Body of pancreas (tissue), 4 donors: Measurements from ENCODE around the gene MAP3K5. TPM values are rescaled to one million over a fixed set of nuclear protein-coding genes. Genes with fewer than 3 reads are reported as not detected.
A peak's percentile ranks its signal among the peaks of the same experiment; 100 is the strongest.

Source experiments
- ATAC-seq: fragments of 150-250 bp; one replicate; pipeline ENCODE4 v1.9.1; 2016
- DNase-seq, 4 donors: peaks; one replicate each; pipeline ENCODE4 v3.0.0-alpha.2; 2019
- H3K27ac ChIP-seq, 4 donors: fragments of 200-600 bp; sonication (generic); 1 replicate in 3 of 4; 2 replicates in 1 of 4; pipeline versions ENCODE4 v1.5.1 to v1.6.1; 2016 to 2019; ENCODE audit warnings: mild to moderate bottlenecking in 1 of 4, mixed read lengths in 1 of 4, moderate library complexity in 1 of 4
- H3K27me3 ChIP-seq, 2 donors: fragments of 200-600 bp; sonication (generic); one replicate each; pipeline ENCODE4 v1.6.0; 2016; ENCODE audit warnings: mild to moderate bottlenecking in 1 of 2
- H3K36me3 ChIP-seq, 2 donors: fragments of 200-600 bp; sonication (generic); replicated peaks in 1 of 2; 2 replicates each; pipeline ENCODE4 v1.5.1; 2016; ENCODE audit warnings: low read depth in 2 of 2; ENCODE audit not compliant: insufficient read depth in 1 of 2
- H3K4me1 ChIP-seq: fragments of 200-600 bp; sonication (generic); one replicate; pipeline ENCODE4 v1.6.0; 2016
- H3K4me3 ChIP-seq, 2 donors: fragments of 200-600 bp; sonication (generic); 1 replicate in 1 of 2; 2 replicates in 1 of 2; pipeline ENCODE4 v1.5.1; 2016 to 2019
- H3K9me3 ChIP-seq, 3 donors: fragments of 200-600 bp; sonication (generic); 1 replicate in 2 of 3; 2 replicates in 1 of 3; pipeline ENCODE4 v1.5.1; 2016
- POLR2A ChIP-seq, 3 donors: fragments of 450-650 bp; IDR thresholded peaks; one replicate each; pipeline ENCODE4 v1.6.1; 2016; ENCODE audit warnings: antibody characterized with exemption in 3 of 3, mild to moderate bottlenecking in 2 of 3
- WGBS, 2 donors: methylation state at CpG; one replicate each; pipeline ENCODE4 v1.1.5; 2017; 5-methylcytosine and 5-hydroxymethylcytosine counted together
- intact Hi-C: fragments of 100-400 bp; cut with DNase I; formaldehyde crosslinking; loops from one replicate; pipeline ENCODE4 v1.15.1; 2023
- total RNA-seq, 2 donors: library from RNA; depleted of rRNA; stranded (reverse); fragments of >200 nt; gene quantifications; one replicate each; pipeline ENCODE4 v1.1.0, GENCODE V29; 2016
- TF ChIP-seq, protein P1 (sequence below), 7 experiments: fragments of 450-650 bp in 4 of 7; fragments of 200-600 bp in 3 of 7; sonication (generic) in 3 of 7; IDR thresholded peaks; one replicate each; pipeline ENCODE4 v1.5.1; 2016 to 2019; ENCODE audit warnings: antibody characterized with exemption in 7 of 7

MAP3K5 gene
- total RNA-seq, 2 donors from 2014 or later = 33.7 to 36.9 TPM

DNA sequence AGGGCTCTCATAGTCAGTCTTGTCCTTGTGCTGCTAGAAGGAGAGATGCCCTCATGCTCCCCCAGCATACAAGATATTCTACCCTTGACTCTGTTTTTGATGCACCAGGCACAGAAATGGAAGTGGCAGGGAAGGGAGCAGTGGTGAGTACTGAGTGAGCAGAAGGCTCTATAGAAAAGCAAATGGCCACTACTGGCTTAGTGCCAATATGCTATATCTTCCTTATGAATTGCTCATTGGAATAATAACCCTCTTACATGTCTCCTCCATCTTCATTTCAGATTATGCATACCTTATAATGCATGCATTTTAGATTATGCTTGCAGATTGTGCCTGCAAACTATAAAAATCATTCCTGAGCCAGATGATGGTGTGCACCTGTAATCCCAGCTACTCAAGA lies 82.8 kb downstream of the MAP3K5 start:
- DNase-seq (no peak), ATAC-seq (no peak)
- no peaks in the 10 kb centered on the region for H3K27me3 ChIP-seq
- H3K27ac ChIP-seq = no peak overlapping the region
- intact Hi-C loops = loop anchor here (10.0 kb wide), 1 partner anchor 65 kb away; no protein-coding TSS in a partner anchor
- TF ChIP-seq POLR2A (IDR thresholded peaks at IDR 0.05) = no peak
- TF ChIP-seq, protein P1, sequence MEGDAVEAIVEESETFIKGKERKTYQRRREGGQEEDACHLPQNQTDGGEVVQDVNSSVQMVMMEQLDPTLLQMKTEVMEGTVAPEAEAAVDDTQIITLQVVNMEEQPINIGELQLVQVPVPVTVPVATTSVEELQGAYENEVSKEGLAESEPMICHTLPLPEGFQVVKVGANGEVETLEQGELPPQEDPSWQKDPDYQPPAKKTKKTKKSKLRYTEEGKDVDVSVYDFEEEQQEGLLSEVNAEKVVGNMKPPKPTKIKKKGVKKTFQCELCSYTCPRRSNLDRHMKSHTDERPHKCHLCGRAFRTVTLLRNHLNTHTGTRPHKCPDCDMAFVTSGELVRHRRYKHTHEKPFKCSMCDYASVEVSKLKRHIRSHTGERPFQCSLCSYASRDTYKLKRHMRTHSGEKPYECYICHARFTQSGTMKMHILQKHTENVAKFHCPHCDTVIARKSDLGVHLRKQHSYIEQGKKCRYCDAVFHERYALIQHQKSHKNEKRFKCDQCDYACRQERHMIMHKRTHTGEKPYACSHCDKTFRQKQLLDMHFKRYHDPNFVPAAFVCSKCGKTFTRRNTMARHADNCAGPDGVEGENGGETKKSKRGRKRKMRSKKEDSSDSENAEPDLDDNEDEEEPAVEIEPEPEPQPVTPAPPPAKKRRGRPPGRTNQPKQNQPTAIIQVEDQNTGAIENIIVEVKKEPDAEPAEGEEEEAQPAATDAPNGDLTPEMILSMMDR (IDR thresholded peaks at IDR 0.05) = no peak
- H3K36me3 ChIP-seq = no peaks in the 10 kb centered on the region
- no peak overlapping the region for H3K4me3 ChIP-seq
- no peaks in the 10 kb centered on the region for H3K9me3 ChIP-seq
- peaks cover 19% of the 10 kb centered on the region for H3K4me1 ChIP-seq

DNA sequence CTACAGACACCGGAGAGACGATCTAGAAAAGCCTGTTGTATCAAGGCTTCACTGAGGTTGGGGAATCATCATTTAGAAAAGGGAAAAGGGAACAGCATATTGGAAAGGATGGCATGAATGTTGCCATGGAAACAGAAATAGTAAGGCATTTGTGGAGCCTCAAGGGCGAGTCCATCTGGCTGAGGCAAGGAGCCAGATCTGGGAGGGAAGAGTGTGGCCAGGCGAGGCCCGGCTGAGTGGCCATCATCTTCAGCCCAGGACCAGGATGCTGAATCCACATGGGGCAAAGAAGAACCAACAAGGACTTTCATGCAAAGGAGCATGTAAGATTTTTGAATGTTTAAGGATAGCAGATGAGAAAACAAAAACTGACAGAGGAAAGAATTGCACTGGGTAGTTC lies 85.8 kb downstream of the MAP3K5 start:
- H3K9me3 ChIP-seq = no peaks in the 10 kb centered on the region
- intact Hi-C loops = loop anchor here (10.0 kb wide), 1 partner anchor 62 kb away; no protein-coding TSS in a partner anchor
- WGBS, 2 donors = 84% methylated on average over 5 of the region's 5 CpGs
- ATAC-seq (no peak), DNase-seq (no peak)
- H3K4me1 ChIP-seq = peaks cover 34% of the 10 kb centered on the region
- no peak overlapping the region for H3K27ac ChIP-seq
- TF ChIP-seq POLR2A (IDR thresholded peaks at IDR 0.05) = no peak
- TF ChIP-seq, protein P1 (IDR thresholded peaks at IDR 0.05) = no peak
- no peaks in the 10 kb centered on the region for H3K36me3 ChIP-seq
- H3K4me3 ChIP-seq = no peak overlapping the region
- no peaks in the 10 kb centered on the region for H3K27me3 ChIP-seq

- no peaks in the 10 kb centered on the region for H3K27me3 ChIP-seq
- no peaks in the 10 kb centered on the region for H3K9me3 ChIP-seq
- peaks cover 34% of the 10 kb centered on the region for H3K4me1 ChIP-seq
- DNase-seq = peak in 1 of 4 donors; percentile 28
- no peak overlapping the region for H3K27ac ChIP-seq
- 58 to 62% methylated on average over 7 of the region's 7 CpGs for WGBS, 2 donors
- no peak overlapping the region for H3K4me3 ChIP-seq
- intact Hi-C loops = loop anchor here (10.0 kb wide), 1 partner anchor 59 kb away; no protein-coding TSS in a partner anchor
- no peak for ATAC-seq
- H3K36me3 ChIP-seq = no peaks in the 10 kb centered on the region
- no peak for TF ChIP-seq POLR2A (IDR thresholded peaks at IDR 0.05)
- TF ChIP-seq, protein P1 (IDR thresholded peaks at IDR 0.05) = no peak
These were observed 88.9 kb downstream of the MAP3K5 start for GRCh38 chr6:136703331-136703865.

GRCh38 chr6:136701045-136701444 lies 91.2 kb downstream of the MAP3K5 start:
- Histone ChIP-seq H3K4me1 (peaks cover 53% of the 10 kb centered on the region), H3K27me3 (no peaks in the 10 kb centered on the region), H3K36me3 (no peaks in the 10 kb centered on the region), H3K9me3 (no peaks in the 10 kb centered on the region), H3K4me3 (no peak overlapping the region), H3K27ac (peak overlapping the region; percentile 1 to 58 (median 50))
- ATAC-seq (peak; percentile 36), DNase-seq (peak in 1 of 4 donors; percentile 16)
- intact Hi-C loops = loop anchor here (10.0 kb wide), 1 partner anchor 56 kb away; no protein-coding TSS in a partner anchor
- TF ChIP-seq POLR2A (IDR thresholded peaks at IDR 0.05) = no peak
- TF ChIP-seq, protein P1 (IDR thresholded peaks at IDR 0.05) = peak in 1 of 7 experiments; percentile 7
- WGBS, 2 donors = 26 to 36% methylated on average over 2 to 3 of the region's 3 CpGs

DNA sequence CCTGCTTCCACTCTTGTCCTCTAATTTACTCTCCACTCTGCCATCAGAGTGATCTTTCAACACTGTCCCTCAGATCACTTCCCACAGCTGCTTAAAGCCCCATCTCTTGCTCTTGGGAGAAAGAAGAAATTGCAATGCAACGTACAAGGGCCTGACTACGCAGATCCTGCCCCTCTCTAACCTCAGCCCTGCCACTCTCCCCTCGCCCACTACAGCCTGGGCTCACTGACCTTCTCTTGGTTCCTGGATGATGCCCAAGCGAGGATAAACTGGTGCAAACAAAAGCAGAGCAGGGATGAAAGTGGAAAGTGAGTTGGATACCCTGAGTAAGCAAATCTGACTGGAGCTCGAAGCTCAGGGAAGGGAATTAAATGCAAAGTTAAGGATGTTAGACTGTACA lies 92.9 kb downstream of the MAP3K5 start:
- Histone ChIP-seq H3K9me3 (no peaks in the 10 kb centered on the region), H3K27ac (peak overlapping the region in 2 of 4 donors; percentile 12 to 17), H3K36me3 (no peaks in the 10 kb centered on the region), H3K4me1 (peaks cover 69% of the 10 kb centered on the region), H3K4me3 (no peak overlapping the region), H3K27me3 (no peaks in the 10 kb centered on the region)
- ATAC-seq = no peak
- intact Hi-C loops = no loop called here
- TF ChIP-seq POLR2A (IDR thresholded peaks at IDR 0.05) = no peak
- TF ChIP-seq, protein P1 (IDR thresholded peaks at IDR 0.05) = no peak
- 73 to 75% methylated on average over 5 of the region's 5 CpGs for WGBS, 2 donors
- no peak for DNase-seq
